Measurements from ENCODE around the gene CDON.

DNA sequence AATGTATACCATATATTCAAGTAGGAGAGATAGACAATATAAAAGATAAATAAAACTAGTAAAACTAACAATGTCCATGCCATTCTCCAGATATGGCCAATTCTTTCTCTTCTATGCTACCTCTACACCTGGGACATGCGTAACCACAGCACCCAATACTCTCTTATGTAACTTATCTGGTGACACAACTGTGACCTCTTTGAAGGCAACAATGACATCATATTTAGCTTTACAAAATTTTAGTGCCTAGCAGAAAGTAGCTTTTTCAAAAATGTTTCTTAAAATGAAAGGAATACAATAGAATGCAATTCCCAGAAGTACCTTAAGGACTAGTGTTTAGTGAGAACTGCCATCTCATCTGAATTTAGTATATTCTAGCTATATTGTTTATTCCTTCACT lies 36.8 kb downstream of the CDON start:
- TF ChIP-seq POLR2A (IDR thresholded peaks at IDR 0.05): no peak
- TF ChIP-seq, protein P1, sequence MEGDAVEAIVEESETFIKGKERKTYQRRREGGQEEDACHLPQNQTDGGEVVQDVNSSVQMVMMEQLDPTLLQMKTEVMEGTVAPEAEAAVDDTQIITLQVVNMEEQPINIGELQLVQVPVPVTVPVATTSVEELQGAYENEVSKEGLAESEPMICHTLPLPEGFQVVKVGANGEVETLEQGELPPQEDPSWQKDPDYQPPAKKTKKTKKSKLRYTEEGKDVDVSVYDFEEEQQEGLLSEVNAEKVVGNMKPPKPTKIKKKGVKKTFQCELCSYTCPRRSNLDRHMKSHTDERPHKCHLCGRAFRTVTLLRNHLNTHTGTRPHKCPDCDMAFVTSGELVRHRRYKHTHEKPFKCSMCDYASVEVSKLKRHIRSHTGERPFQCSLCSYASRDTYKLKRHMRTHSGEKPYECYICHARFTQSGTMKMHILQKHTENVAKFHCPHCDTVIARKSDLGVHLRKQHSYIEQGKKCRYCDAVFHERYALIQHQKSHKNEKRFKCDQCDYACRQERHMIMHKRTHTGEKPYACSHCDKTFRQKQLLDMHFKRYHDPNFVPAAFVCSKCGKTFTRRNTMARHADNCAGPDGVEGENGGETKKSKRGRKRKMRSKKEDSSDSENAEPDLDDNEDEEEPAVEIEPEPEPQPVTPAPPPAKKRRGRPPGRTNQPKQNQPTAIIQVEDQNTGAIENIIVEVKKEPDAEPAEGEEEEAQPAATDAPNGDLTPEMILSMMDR (IDR thresholded peaks at IDR 0.05 in 4 of 5, conservative IDR thresholded peaks at IDR 0.05 in 1 of 5): no peak

Data from gastrocnemius medialis (tissue), 4 donors.